HUES6 (cell line): ENCODE data around the gene YY2.
"Not testable (repeated sequence)": the region's sequence is repeated elsewhere in the genome, so short reads cannot be mapped to it uniquely, and the experiment has no call there.

Source experiments
- H3K27ac ChIP-seq: 2 replicates; pipeline ENCODE4 v1.7.0; 2013; ENCODE audit warnings: low read depth, mild to moderate bottlenecking, low read length, inconsistent platforms
- H3K27me3 ChIP-seq: 2 replicates; pipeline ENCODE4 v1.6.1; 2013; ENCODE audit warnings: low read length; ENCODE audit not compliant: control insufficient read depth, insufficient read depth
- H3K36me3 ChIP-seq: 2 replicates; pipeline ENCODE4 v1.6.1; 2013; ENCODE audit warnings: low read length; ENCODE audit not compliant: control insufficient read depth, insufficient read depth
- H3K4me1 ChIP-seq: 2 replicates; pipeline ENCODE4 v1.6.1; 2013; ENCODE audit warnings: low read length; ENCODE audit not compliant: control insufficient read depth, insufficient read depth
- H3K4me3 ChIP-seq: 2 replicates; pipeline ENCODE4 v1.5.1; 2013; ENCODE audit warnings: low read depth, low read length
- H3K9ac ChIP-seq: one replicate; pipeline ENCODE4 v1.6.1; 2013; ENCODE audit warnings: mild to moderate bottlenecking, low read length
- H3K9me3 ChIP-seq: 2 replicates; pipeline ENCODE4 v1.6.1; 2013; ENCODE audit warnings: low read depth, low read length; ENCODE audit not compliant: control insufficient read depth, insufficient read depth

YY2 gene

GRCh38 chrX:21855937-21856415 lies at the start of gene YY2:
YY2 (plus strand) TSS chrX:21855987; CDS start chrX:21856485, 498 bp downstream.
- Histone ChIP-seq H3K36me3 (peaks cover 32% of the 10 kb centered on the region), H3K27me3 (no peaks in the 10 kb centered on the region), H3K27ac (no peak within 1 kb of the TSS), H3K4me1 (no peaks in the 10 kb centered on the region), H3K9ac (no peak within 1 kb of the TSS), H3K9me3 (no peaks in the 10 kb centered on the region), H3K4me3 (no peak within 1 kb of the TSS)

GRCh38 chrX:21806691-21807090 lies 49.1 kb upstream of the YY2 start:
- peaks cover 24% of the 10 kb centered on the region for H3K9me3 ChIP-seq
- H3K27me3 ChIP-seq = no peaks in the 10 kb centered on the region; the same call in 1 of the 2 replicates
- 0 out of 2 replicates have a peak, but pooled peaks cover 3% of the 10 kb centered on the region for H3K4me1 ChIP-seq
- H3K4me3 ChIP-seq = no peak overlapping the region
- H3K36me3 ChIP-seq = peaks cover 2% of the 10 kb centered on the region
- no peak overlapping the region for H3K9ac ChIP-seq
- no peak overlapping the region for H3K27ac ChIP-seq

GRCh38 chrX:21811832-21812231 lies 44.0 kb upstream of the YY2 start:
- peaks cover 28% of the 10 kb centered on the region for H3K4me1 ChIP-seq
- no peak overlapping the region for H3K9ac ChIP-seq
- H3K27ac ChIP-seq = peak overlapping the region; percentile 66; the same call in 1 of the 2 replicates
- 0 out of 2 replicates have a peak overlapping the region, but pooled peaks have one; percentile 14 for H3K4me3 ChIP-seq
- peaks cover 6% of the 10 kb centered on the region; the same call in 1 of the 2 replicates for H3K27me3 ChIP-seq
- peaks cover 7% of the 10 kb centered on the region for H3K36me3 ChIP-seq
- peaks cover 32% of the 10 kb centered on the region for H3K9me3 ChIP-seq

GRCh38 chrX:21812628-21813027 lies 43.2 kb upstream of the YY2 start:
- Histone ChIP-seq H3K9ac (peak overlapping the region; percentile 27), H3K27ac (peak overlapping the region; percentile 66), H3K27me3 (peaks cover 6% of the 10 kb centered on the region; the same call in 1 of the 2 replicates), H3K36me3 (peaks cover 7% of the 10 kb centered on the region), H3K4me1 (peaks cover 28% of the 10 kb centered on the region), H3K4me3 (peak overlapping the region; percentile 18; the same call in 1 of the 2 replicates), H3K9me3 (peaks cover 32% of the 10 kb centered on the region)

- peaks cover 6% of the 10 kb centered on the region; the same call in 1 of the 2 replicates for H3K27me3 ChIP-seq
- H3K4me1 ChIP-seq = peaks cover 28% of the 10 kb centered on the region
- no peak overlapping the region for H3K4me3 ChIP-seq
- peaks cover 32% of the 10 kb centered on the region for H3K9me3 ChIP-seq
- no peak overlapping the region for H3K9ac ChIP-seq
- peaks cover 7% of the 10 kb centered on the region for H3K36me3 ChIP-seq
- peak overlapping the region; percentile 66 for H3K27ac ChIP-seq
Observed at GRCh38 chrX:21813612-21814368, 42.0 kb upstream of the YY2 start.

- peaks cover 13% of the 10 kb centered on the region for H3K9me3 ChIP-seq
- H3K27ac ChIP-seq = no peak overlapping the region
- H3K4me1 ChIP-seq = peaks cover 28% of the 10 kb centered on the region
- peaks cover 7% of the 10 kb centered on the region for H3K36me3 ChIP-seq
- no peak overlapping the region for H3K9ac ChIP-seq
- peaks cover 6% of the 10 kb centered on the region; the same call in 1 of the 2 replicates for H3K27me3 ChIP-seq
- H3K4me3 ChIP-seq = no peak overlapping the region
Observed at GRCh38 chrX:21816136-21816535, 39.7 kb upstream of the YY2 start.

- H3K4me1 ChIP-seq, H3K27ac ChIP-seq, H3K4me3 ChIP-seq, H3K9ac ChIP-seq, H3K27me3 ChIP-seq, H3K9me3 ChIP-seq, H3K36me3 ChIP-seq: not testable (repeated sequence)
Observed at GRCh38 chrX:21820170-21820569, 35.6 kb upstream of the YY2 start.

- Histone ChIP-seq H3K9me3 (no peaks in the 10 kb centered on the region), H3K36me3 (no peaks in the 10 kb centered on the region)
Observed at GRCh38 chrX:21821875-21822274, 33.9 kb upstream of the YY2 start.

GRCh38 chrX:21831496-21831895 lies 24.3 kb upstream of the YY2 start:
- no peak overlapping the region for H3K9ac ChIP-seq
- H3K36me3 ChIP-seq = no peaks in the 10 kb centered on the region
- H3K9me3 ChIP-seq = no peaks in the 10 kb centered on the region
- no peak overlapping the region for H3K27ac ChIP-seq
- peaks cover 6% of the 10 kb centered on the region; the same call in 1 of the 2 replicates for H3K4me1 ChIP-seq
- no peaks in the 10 kb centered on the region for H3K27me3 ChIP-seq
- no peak overlapping the region for H3K4me3 ChIP-seq

More at GRCh38 chrX:21821875-21822274, 33.9 kb upstream of the YY2 start:
- Histone ChIP-seq H3K27ac (no peak overlapping the region), H3K27me3 (no peaks in the 10 kb centered on the region; the same call in 1 of the 2 replicates), H3K9ac (no peak overlapping the region), H3K4me3 (no peak overlapping the region), H3K4me1 (peaks cover 5% of the 10 kb centered on the region; the same call in 1 of the 2 replicates)

- peaks cover 5% of the 10 kb centered on the region; the same call in 1 of the 2 replicates for H3K4me1 ChIP-seq
- no peaks in the 10 kb centered on the region for H3K36me3 ChIP-seq
- H3K27ac ChIP-seq = no peak overlapping the region
- no peak overlapping the region for H3K9ac ChIP-seq
- no peaks in the 10 kb centered on the region for H3K9me3 ChIP-seq
- no peaks in the 10 kb centered on the region for H3K27me3 ChIP-seq
- no peak overlapping the region for H3K4me3 ChIP-seq
Observed at GRCh38 chrX:21837056-21837455, 18.7 kb upstream of the YY2 start.

- H3K4me1 ChIP-seq = peaks cover 5% of the 10 kb centered on the region; the same call in 1 of the 2 replicates
- no peak overlapping the region for H3K27ac ChIP-seq
- no peaks in the 10 kb centered on the region for H3K27me3 ChIP-seq
- peak overlapping the region; percentile 84 for H3K4me3 ChIP-seq
- H3K9me3 ChIP-seq = no peaks in the 10 kb centered on the region
- peak overlapping the region; percentile 98 for H3K9ac ChIP-seq
- peaks cover 5% of the 10 kb centered on the region; the same call in 1 of the 2 replicates for H3K36me3 ChIP-seq
Observed at GRCh38 chrX:21838937-21839333, 16.9 kb upstream of the YY2 start.
